GM18873 (cell line): ENCODE measurements around the gene GINS2.

Experiments used
- ATAC-seq: cut with Tn5 transposase; IDR thresholded peaks from one replicate; pipeline ENCODE4 v1.9.1; 2021; ENCODE audit warnings: mild to moderate bottlenecking, moderate library complexity, moderate number of reproducible peaks; ENCODE audit not compliant: unreplicated experiment, low FRiP score

The GINS2 gene

GRCh38 chr16:85695196-85696128, 6.7 kb upstream of the GINS2 start:
- no peak for ATAC-seq

DNA sequence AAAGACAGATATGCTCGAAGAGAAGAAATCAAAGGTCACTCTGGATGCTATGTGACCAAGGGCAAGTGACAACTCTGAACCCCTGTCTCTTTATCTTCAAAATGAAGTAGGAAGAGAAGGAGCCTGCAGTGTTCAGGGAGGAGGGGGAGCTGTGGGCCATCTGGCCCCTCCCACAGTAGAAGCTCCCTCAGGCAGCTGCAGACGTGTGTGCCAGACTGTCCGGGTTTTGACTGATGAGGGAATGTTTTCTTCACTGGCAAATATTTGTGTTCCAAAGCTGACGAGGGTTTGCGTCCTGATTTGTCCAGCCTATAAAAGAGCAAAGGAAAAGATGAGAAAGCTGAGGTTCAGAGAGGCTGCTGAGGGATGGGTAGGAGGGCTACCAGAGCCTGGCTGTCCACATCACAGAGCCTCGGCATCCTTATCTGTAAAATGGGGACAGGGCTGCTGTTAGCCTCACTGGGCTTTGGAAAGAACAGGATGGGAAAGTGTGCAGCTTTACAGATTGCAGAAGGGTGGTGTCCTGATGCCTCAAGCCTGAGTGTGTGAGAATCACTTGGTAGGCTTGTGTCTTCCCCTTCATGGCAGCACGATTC, 1.8 kb upstream of the GINS2 start:
- ATAC-seq: no peak

- no peak for ATAC-seq
These were observed 1.2 kb upstream of the GINS2 start for GRCh38 chr16:85689950-85690320.

- no peak for ATAC-seq
These were observed 663 bp upstream of the GINS2 start for GRCh38 chr16:85689285-85689949.

DNA sequence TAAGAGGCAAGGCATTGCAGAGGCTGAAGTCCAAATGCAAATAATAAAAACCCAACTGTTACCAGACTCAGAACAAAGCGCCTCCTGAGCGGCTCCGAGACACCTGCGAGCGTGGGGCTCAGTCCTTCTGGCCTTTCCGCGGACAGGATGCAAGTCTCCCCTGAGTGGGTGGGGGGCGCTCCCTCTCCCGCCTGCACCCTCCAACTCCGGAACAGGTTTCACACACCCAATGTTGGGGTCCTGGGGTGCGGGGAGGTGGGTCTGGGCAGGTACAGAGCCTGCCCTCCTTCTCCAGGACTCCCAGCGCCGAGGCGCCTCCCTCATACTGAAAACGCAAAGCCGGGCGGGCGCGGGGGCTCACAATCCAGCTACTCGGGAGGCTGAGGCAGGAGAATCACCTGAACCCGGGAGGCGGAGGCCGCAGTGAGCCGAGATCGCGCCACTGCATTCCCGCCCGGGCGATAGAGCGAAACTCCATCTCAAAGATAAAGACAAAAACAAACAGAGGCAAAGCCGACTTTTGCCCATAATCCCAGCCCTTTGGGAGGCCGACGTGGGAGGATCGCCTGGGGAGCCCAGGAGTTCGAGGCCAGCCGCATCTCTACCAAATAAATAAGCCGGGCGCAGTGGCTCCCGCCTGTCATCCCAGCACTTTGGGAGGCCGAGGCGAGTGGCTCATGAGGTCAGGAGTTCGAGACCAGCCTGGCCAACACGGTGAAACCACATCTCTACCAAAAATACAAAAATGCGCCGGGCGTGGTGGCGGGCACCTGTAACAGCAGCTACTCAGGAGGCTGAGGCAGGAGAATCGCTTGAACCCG, 893 bp downstream of the GINS2 start:
- ATAC-seq: no peak

GRCh38 chr16:85686912-85687591, 1.7 kb downstream of the GINS2 start:
- ATAC-seq: no peak

DNA sequence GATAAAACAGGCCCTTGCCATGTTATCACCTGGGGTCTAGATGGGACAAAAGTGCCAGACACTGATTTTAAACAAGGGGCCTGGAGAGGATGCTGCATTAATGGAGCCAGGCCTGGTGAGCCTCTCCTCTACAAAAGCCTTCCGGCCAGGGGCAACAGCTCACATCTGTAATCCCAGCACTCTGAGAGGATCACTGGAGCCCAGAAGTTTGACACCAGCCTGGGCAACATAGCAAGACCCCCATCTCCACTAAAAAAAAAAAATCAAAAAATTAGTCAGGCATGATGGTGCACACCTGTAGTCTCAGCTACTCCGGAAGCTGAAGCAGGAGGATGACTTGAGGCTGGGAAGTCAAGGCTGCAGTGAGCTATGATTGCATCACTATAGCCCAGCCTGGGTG, 3.5 kb downstream of the GINS2 start:
- ATAC-seq: no peak

DNA sequence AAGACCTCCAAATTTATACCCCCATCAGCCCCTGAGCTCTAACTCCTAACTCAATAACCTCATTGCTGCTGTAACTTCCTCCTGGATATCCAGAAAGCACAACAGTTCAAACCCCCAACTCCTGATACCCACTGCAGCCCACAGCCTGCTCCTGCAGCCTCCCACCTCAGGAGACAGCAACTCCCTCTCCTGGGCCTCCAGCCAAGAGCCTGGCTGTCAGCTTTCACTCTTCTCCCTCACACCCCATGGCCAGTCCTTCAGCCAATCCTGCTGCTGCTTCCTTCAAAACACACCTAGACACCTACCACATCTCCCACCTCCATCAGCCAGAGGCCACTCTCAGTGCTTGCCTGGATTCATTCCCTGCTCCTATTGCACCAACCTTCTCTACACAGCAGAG, 5.4 kb downstream of the GINS2 start:
- no peak for ATAC-seq

GRCh38 chr16:85682516-85682915, 6.2 kb downstream of the GINS2 start:
- no peak for ATAC-seq

DNA sequence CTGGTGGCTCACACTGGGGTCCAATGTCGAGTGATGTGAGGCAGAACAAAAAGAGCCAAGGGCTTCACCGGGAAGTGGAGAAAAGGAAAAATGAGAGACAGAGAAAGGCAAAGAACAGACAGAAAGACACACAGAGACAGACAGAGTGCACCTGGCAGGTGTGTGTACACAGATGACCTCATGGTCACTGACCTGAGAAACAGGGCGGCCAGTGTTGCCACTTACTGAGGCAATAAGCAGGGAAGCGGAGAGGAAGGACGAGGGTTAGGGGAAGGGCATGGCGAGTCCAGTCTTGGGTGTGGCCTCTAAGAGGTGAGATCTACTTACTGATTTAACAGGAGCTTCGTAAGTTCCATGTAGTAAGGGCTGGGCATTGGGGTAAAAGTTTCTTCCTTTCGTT, 7.5 kb downstream of the GINS2 start:
- ATAC-seq: no peak

DNA sequence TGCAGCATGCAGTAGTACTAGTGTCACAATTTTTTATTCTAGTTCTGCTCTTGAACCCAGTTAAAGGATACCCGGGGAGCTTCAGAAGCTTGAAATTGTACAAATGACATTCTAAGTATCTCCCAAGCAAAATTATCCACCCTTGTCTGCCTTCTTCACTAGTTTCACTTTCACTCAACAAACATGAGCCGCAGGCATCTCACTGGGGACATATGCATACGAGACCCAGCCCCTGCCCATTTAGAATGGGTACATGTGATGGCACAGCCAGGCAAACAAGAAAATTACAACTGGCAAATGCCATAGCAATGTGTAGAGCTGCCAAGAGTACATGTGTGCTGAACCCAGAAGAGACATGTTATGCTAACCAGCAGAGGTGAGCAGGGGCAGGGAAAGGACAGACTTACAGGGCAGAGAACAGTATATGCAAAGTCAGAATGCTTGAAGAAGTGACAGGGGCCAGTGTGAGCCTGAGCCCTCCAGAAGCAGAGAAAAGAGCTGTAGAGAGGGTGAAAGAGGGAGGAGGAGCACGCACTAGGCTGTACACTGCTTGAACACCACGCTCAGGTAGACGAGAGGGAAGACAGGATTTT, 8.3 kb downstream of the GINS2 start:
- ATAC-seq: no peak

DNA sequence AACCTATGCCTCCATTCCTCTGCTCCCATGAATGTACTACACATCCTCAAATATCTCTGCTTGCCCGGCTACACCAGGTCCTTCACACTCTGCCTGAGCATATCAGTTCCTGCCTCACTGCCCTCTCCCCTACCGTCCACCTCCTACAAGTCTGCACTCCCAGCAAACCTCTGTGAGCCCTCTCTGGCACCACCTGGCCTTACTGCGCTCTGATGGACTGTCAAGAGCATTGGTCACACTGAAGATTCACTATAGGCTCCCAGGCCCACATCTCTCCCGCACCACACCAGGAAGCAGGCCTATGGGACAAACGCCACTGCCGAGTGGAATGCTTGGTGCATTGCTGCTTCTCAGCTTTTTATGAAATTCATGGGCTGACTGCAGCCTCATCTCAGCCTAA, 8.9 kb downstream of the GINS2 start:
- no peak for ATAC-seq

GRCh38 chr16:85678821-85679220, 9.9 kb downstream of the GINS2 start:
- no peak for ATAC-seq

DNA sequence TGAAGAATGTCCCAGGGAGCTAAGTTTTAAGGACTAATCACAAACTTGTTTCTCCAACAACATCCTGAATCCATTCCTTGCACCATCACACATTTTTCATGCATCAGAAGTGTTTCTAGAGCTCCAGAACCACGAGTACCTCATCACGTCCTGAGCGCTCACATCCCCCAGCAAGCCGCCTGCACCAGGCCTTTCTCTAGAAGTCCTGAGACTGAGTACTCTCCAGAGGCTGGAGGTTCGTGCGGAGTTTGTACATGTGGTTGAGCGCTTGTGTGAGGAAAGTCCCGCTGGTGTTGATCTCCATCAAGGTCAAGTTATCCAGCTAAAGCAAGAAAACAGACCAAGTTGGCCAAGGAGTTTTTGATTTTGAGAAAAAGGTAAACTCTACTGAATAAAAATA, 10.7 kb downstream of the GINS2 start:
- no peak for ATAC-seq

DNA sequence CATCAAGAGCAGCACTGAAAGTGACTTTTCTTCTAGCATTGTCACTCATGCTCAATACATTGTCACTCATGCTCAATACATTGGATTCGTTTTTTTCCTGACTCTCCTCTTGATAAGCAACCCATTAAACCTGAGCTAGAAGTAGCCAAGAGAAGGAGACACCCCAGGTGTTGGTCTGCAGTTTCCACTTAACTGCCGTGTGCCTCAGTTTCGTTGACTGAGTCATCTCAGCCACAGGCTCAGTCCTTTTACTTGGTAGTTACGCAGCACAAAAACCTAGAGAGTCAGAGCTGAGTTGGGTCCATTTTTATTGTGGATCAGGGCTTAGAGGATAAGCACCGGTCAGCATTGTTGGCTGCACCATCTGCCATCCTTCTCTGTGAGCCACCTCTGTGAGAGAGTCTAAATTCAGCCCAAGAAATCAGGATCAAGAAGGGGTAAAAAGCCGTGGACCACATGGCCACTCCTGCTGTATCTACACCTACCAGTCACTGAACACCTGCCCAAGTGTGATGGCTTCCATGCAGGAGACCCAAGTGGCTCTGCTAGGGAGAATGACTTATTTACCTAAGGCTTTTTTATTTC, 11.3 kb downstream of the GINS2 start:
- ATAC-seq: no peak

GRCh38 chr16:85676466-85676865, 12.3 kb downstream of the GINS2 start:
- no peak for ATAC-seq

DNA sequence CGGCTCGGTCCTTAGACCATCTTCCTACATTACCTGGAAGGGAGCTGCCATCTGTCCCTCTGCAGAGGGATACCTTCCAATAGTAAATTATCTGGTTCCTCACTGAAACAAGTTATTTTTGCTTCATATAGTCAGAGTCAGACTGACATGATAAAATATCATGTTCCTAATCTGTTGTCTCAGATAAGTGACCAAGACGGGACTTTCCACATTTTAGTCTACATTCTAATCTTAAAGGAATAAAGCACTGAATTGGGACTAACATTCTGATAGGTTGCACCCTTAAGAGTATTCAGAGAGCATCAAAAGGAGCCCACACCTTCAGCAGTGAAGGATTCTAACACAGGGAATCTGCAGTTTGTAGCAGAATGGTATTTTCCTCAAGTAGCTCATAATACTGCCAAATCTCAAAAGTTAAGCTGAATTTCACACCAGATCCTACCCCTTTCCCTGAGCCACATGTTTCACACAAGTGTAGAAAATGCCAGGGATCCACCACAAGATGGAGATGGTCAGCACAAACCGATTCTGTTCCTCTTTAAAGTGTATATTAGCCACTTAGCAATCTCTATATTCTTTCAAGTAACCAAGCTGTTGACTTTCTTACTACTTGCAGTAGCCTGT, 13.4 kb downstream of the GINS2 start:
- ATAC-seq: no peak

- ATAC-seq: no peak
These were observed 13.9 kb downstream of the GINS2 start for GRCh38 chr16:85674828-85675227.

GRCh38 chr16:85674418-85674755, 14.4 kb downstream of the GINS2 start:
- ATAC-seq: no peak
